ENCODE results near the gene GPR78.

The GPR78 gene

DNA sequence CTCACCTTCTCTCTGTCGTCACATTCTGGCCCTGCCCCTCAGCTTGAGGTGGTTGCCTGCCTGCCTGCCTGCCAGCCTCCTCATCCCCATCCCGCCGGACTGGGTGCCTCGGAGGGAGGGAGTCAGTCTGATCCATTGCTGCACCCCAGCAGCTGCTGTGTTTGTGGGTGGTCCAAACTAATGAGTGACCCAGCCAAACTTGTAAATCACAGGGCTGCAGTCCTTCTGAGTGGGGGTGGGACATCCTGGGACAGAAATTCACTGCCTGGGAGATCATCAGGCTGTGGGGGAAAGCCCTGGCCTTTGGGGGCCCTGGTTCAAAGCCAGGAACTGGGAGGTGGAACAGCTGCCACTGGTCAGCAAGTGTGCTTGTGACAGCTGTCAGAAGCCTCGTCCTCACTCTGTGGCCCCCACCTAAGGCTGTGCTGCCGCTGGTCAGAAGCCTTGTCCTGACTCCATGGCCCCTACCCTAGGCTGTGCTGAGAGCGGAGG, 5.6 kb downstream of the GPR78 start:
- DNase-seq (ENCODE audit: low read depth in 2 of 3, low spot score in 2 of 3): no peak

DNA sequence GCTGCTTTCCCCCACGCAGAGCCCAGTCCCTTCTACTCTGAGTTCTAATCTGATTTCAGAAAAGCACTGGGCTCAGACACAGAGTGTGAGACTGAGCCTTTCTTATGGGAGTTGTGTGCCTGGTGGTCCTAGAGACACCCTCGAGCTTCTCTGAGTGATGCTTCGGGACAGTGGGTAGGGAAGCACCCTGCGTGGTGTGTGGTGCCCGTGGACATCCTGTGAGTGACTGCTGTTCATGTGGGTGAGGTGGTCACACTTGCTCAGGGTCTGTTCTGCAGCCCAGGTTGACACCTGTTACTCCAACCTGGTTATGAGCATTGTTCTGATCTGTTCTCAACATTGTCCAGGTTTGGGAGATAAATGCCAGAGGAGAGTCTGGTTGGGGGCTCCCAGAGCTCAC, 6.1 kb downstream of the GPR78 start:
- DNase-seq (ENCODE audit: low read depth in 2 of 3, low spot score in 2 of 3): no peak

DNA sequence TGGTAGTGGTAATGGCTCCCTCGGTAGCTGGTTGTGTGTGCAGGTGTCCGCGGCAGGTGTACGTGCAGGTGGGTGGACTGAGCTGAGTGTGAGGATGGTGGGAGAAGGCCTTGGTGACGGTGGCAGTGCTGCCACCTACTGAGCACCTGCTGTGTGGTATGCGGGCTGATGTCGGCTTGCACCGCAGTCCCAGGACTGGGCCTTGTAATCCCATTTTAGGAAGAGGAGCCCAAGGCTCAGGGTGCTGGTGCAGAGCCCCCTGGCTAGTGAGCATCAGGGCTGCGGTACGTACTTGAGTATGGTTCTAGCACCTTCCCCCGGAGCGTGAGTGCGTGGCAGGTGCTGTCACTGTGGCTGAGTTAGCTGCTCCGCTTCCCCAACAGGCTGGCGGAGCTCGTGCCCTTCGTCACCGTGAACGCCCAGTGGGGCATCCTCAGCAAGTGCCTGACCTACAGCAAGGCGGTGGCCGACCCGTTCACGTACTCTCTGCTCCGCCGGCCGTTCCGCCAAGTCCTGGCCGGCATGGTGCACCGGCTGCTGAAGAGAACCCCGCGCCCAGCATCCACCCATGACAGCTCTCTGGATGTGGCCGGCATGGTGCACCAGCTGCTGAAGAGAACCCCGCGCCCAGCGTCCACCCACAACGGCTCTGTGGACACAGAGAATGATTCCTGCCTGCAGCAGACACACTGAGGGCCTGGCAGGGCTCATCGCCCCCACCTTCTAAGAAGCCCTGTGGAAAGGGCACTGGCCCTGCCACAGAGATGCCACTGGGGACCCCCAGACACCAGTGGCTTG, 6.7 kb downstream of the GPR78 start:
- DNase-seq (ENCODE audit: low read depth in 2 of 3, low spot score in 2 of 3): no peak

DNA sequence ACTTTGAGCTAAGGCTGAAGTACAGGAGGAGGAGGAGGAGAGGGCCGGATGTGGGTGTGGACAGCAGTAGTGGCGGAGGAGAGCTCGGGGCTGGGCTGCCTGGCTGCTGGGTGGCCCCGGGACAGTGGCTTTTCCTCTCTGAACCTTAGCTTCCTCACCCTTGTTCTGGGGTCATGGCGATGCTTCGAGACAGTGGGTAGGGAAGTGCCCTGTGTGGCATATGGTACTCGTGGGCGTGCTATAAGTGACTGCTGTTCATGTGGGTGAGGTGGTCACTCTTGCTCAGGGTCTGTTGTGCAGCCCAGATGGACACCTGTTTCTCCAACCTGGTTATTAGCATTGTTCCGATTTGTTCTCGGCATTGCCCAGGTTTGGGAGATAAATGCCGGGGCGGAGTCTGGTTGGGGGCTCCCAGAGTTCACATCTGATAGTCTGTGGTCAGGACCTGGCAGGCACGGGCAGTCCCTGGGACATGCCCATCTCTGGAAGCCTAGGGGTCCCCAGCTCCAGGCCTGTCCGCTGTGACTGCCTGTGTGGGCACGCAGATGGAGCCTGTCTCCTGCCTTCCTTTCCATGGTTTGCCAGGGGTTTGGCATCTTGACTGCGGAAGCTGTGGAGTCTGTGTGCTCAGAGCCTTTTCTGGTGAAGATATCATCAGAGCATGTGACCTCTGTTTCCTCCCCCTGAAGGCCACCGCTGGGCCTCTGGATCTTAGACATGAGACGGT, 7.4 kb downstream of the GPR78 start:
- DNase-seq (ENCODE audit: low read depth in 2 of 3, low spot score in 2 of 3): no peak

DNA sequence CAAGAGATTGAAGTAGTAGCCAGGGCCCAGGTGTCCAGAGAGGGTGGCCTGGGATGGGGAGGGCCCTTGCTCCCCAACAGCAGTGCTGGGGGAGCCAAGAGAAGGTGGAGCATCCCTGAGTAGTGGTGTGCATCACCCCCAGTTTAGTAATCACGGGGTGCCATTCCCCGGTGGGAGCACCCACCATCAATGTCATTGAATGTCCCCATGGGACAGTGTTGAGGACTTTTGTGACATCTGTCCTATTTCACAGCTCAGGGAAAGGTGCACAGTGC, 7.9 kb downstream of the GPR78 start:
- DNase-seq (ENCODE audit: low read depth in 2 of 3, low spot score in 2 of 3): no peak

DNA sequence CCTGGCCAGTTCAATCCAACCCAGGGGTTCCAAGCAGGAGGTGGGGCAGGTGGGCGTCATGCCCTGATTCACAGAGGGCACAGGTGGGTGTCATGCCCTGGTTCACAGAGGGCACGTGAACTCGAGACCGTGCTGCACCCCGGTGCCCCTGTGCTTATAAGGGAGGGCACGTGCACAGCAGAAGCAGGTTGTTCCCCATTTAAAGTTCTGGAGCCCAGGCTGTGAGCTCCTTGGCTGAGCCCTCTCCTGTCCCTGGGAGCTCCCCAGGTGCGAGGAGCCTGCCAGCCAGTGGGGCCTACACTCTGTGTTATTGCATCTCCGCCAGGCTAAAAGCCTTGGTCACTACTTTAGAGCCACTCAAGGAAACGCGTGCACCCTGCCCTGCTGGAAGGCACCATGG, 9.1 kb downstream of the GPR78 start:
- no peak for DNase-seq (ENCODE audit: low read depth in 2 of 3, low spot score in 2 of 3)

DNA sequence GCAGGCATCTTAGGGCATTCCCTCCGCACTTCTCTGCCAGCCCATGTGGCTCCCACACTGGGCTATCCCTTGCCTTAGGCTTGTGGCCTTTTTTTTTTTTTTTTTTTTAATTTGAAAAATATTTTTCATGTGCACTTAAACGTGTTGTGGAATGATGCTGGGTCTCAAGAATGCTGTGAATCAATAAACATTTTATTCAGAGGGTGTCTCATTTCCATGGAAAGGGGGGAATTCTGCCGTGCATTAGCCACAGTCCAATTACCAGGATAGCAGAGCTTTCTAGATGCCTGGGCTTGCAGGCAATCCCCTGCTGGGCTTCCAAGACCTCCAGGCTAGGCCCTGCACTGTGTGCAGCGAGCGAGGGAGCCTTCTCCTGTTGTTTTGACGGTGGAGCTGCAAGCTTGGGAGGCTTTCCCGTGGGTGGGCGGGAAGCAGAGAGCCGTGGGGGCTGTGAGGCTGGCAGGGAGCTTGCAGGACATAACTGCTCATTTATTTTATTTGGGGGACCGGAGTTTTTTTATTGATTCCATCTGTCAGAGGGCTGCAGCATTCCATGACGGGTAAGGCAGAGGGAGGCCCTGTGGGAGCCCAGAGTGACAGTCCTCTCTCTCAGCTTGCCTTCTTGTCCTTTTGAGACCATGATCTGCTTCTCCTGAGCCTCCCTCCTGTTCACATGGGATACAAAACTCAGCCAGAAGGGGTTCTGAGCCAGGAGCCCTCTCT, 9.8 kb downstream of the GPR78 start:
- no peak for DNase-seq (ENCODE audit: low read depth in 2 of 3, low spot score in 2 of 3)

DNA sequence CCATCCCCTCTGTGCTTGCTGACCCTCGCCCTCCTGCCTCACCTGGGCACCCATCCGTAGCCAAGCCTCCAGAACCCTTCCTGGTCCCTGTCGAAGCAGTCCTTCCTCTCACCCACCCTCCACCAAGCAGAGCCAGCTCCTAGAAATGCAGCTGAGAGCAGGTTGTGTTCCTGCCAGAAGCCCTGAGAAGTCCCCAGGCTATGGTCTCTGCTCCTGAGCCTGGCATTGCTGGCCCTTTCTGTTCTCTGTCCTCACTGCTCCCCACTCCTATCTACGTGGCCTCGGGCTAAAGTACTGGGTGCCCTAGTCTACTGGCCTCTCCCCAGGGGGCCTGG, 10.3 kb downstream of the GPR78 start:
- no peak for DNase-seq (ENCODE audit: low read depth in 2 of 3, low spot score in 2 of 3)

DNA sequence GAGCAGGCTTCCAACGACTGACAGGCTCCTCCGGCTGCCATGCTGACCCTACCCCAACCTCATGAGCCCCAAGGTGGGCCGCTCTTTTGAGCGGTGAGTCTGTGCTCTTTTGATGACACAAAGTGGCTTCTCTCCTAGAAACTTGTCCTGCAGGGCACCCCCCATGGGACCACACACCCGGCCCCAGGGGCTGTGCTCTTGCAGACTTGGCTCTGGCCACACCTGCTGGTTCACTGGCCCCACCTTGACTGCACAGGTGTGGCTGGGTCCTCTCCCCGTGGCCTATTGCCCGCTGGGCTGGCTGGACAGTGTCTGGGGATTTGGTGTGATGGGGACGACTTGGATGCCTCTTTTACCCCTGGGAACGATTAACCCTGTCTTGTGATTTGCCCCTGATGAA, 10.9 kb downstream of the GPR78 start:
- no peak for DNase-seq (ENCODE audit: low read depth in 2 of 3, low spot score in 2 of 3)

DNA sequence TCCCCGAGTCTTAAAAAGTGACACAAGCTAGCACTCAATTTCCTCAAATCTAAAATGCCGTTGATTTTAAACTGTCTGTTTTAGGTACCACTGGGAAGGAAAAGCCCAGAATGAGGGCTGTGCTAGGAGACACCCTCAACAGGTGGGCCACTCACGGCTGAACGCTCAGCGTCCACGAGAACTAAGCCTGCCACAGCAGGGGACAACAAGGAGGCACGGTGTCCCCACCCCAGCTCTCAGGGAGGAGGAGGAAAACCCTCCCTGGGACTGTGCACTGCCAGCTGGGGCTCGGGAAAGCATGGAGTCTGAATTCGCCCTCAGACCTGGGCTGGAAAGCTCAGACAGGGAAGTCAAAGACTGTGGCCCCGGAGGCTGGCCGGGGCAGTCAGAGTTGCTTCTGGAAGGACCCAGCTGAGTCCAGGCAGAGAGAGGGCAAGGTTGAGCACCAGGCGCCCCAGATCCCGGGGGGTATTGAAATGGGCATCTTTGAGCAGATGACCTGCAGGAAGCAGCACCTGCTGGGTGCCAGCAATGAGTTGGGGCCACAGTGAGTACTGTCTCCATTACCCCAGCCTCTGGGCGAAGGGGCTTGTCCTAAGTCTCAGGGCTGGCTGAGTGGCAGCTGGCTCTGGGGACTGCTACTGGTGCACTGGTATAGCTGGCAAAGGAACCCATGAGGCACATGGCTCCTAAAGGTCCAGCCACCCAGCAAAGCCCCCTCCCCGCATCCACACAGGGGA, 11.6 kb downstream of the GPR78 start:
- DNase-seq (ENCODE audit: low read depth in 2 of 3, low spot score in 2 of 3): no peak

DNA sequence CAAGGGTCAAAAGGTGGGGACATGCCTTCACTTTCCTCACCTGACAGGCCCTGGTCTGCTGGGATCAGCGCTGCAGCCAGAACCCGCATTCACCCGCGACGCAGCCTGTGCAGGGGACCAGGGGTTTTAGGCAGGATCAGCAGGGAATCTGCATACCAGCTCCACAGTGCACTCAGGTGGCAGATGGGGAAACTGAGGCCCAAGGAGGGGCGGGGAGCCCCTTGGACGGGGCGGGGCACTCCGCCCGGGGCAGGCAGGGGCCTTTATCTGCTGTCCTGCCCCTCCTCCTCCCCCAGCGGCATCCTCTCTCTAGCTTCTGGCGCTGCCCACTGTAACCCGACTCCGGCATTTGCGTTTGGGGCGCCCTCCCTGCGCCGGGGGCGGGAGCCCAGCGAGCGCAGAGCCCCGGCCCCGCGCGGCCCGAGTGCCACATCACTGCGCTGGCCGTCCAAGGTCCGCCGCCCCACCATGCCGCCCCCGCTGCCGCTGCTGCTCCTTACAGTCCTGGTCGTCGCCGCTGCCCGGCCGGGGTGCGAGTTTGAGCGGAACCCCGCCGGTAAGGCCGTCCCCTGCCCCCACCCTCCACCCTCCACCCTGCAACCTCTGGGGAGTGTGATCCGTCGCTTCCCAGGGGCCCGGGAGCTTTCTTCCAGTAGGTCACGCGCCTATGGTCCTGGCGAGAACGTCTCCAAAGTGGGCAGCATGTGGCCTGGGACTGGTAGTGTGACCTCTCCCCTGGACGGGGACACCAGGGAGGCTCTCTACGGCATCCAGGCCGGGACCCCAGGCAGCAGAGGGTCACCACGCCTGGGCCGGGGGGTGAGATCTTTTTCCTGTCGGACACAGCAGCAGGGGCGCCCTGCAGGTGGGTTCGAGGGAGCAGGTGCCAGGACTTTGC, 12.4 kb downstream of the GPR78 start, which contains the start of gene CPZ:
Gene CPZ, plus strand, starts transcription at position 400 of the 898 bp plus-strand sequence. Its CDS starts 69 bp downstream, at position 469.
- DNase-seq (ENCODE audit: low read depth in 2 of 3, low spot score in 2 of 3): no peak

DNA sequence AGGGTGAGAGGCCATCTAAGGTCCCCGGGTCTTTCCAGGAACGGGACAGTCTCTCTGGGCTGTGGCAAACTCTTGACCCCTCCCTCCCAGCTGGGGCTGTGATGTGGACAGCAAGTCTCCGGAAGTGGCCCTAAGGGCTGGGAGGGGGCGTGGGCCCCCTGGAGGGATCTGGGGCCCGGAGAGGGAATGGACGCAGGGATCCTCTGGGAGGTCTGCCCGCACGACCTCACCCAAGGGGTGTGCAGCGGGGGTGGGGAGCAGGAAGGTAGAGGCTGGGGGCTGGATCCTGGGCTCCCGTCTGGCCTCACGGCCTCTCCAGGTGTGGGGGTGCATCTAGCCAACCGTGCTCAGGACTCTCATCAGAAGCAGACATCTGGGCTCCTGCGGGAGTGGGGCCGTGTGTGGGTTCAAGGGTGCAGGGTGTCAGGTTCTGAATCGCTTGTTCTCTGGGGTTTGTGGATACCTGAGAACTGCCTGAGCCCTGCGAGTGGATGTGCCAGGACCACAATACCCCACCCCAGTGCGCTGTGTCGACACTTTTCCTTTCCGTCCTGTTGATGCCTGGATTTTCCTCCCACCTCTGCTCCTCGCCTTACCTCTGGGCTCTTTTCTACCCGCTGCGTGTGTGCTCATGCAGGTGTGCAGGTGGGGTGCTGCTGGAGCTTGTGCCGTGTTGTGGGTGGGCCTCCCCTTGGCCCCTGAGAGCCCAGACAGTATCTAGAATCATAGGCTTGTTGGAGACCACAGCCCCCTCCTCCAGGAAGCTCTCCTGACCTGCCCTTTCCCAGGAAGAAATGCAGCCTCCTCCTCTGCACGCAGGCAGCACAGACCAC, 13.3 kb downstream of the GPR78 start:
- no peak for DNase-seq (ENCODE audit: low read depth in 2 of 3, low spot score in 2 of 3)

DNA sequence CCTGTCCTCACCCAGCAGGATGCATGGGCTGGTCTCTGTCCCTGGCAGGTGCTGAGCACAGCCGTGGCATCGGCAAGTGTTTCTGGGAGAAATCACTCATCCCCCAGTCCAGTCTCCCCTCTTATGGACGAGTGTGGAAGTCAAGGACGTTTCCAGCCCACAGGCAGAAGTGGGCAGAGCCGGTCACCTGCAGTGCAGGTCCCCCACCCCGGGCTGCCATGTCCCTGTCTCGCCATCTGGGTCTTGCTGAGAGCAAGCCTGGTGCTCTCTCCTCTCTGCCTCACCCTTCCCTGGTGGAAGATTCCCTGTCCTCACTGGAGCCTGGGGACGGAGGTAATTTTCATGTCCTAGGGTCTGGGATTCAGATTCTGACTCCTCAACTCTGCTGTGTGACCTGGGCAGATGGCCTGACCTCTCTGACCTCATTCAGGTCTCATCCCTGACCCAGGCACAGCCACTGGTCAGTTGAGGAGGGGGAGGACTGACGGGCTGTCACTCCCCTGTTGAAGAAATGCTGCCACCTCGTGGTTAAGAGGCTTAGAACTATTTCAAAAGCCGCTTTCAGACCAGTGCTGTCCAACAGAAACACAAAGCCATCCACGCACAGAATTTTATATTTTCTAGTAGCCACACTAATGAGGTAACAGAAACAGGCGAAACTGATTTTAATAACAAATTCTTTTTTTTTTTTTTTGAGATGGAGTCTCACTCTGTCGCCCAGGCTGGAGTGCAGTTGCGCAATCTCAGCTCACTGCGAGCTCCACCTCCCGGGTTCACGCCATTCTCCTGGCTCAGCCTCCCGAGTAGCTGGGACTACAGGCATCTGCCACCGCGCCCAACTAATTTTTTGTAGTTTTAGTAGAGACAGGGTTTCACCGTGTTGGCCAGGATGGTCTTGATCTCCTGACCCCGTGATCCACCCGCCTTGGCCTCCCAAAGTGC, 14.2 kb downstream of the GPR78 start:
- DNase-seq (ENCODE audit: low read depth in 2 of 3, low spot score in 2 of 3): no peak

DNA sequence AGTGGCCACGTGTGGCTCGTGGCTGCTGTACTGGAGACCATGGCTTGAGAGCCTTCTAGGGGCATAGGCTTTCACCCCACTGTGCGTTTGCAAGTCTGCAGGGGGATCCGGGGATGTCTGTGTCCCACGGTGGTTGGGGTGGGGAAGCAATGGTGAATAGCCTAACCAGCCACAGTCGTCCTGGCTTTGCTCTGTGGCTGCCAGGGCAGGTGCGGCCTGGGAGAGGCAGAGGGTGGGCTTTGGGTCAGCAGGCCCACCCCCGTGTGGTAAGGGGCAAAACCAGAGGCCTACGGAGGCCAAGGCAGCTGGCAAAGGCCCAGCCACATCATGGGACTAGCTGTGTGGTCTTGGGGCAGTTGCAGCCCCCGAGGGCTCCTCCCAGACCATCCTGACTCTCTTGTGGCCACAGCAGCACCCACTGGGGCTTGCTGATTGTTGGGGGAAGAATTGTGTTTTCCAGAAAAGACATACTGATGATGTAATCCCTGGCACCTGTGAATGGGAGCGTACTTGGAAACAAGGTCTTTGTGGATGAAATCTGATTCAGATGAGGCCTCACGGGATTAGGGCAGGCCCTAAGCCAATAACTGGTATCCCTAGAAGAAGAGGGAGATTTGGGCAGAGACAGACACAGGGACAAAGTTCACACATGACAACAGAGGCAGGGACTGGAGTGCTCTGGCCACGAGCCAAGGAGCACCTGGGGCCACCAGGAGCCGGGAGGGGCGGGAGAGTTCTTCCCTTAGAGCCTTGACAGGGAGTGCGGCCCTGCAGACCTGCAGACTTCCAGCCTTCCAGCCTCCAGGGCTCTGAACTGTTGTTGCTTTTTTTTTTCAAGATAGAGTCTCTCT, 15.3 kb downstream of the GPR78 start:
- DNase-seq (ENCODE audit: low read depth in 2 of 3, low spot score in 2 of 3): no peak

DNA sequence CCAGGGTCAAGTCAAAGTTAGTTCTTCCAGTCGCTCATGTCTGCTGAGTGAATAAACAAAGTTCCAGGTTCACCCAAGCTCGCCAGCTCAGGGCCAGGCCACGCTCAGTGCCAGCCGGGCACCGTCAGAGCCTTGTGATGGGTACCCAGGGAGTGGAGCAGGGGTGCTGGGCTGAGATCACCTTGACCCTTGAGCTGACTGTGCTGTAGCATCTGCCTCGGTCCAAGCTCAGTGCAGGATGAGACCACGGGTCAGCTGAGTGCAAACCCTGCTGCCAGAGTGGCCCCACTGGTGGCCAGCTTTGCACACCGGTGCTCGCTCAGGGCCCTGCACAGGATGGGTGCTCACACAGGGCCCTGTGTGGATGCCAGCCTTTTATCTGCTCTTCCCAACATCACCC, 16.7 kb downstream of the GPR78 start:
- DNase-seq (ENCODE audit: low read depth in 2 of 3, low spot score in 2 of 3): no peak

DNA sequence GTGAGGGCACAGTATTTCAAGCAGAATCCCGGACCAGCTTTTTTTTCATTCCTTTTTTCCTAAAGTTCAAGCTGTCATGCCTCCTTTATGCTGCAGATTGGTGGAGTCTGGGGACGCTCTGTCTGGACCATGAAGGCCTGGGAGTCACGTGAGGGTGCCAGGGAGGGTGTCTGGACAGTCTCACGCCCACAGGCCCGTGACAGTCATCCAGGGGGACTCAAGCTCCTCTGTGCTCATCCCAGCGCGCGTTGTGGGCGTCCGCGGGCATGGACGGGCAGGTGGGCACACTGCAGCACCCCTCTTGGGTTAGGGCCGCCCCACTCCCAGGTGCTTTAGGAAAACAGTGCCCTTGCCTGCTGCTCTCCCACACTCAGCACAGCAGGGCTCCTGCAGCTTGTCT, 17.1 kb downstream of the GPR78 start:
- DNase-seq (ENCODE audit: low read depth in 2 of 3, low spot score in 2 of 3): no peak

DNA sequence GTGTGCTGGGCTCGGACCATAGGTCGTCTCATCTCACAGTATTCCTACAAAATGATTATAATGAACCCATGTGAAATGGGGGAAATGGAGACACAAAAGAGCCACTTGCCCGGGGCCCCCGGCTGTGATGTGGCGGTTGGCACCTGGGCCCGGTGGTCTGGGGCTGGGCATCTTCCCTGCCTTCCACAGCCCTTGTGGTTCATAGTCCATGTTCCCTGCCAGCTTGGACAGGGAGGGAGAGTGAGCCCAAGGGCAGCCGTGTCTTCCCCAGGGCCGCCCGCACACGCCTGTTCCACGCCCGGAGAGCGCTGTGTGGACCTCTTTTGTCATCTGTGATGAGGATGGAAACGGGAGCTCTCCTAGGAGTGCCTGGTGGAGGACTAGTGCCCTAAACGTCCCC, 17.6 kb downstream of the GPR78 start:
- DNase-seq (ENCODE audit: low read depth in 2 of 3, low spot score in 2 of 3): no peak
